ENCODE data around the gene TCF7L1. TPM values are rescaled to one million over a fixed set of nuclear protein-coding genes. Genes with fewer than 3 reads are reported as not detected.

TCF7L1 gene
- total RNA-seq, 1 experiment from 2014 or later, result 2.8 TPM

- Histone ChIP-seq H3K4me3 (no peak overlapping the region), H3K79me2 (ENCODE audit: low read depth) (no peaks in the 10 kb centered on the region), H3K9me3 (ENCODE audit: insufficient read depth, low read depth) (no peaks in the 10 kb centered on the region), H3F3A (ENCODE audit: insufficient read depth, low read depth) (no peaks in the 10 kb centered on the region; the same call in 1 of the 2 replicates), H3K27ac (no peak overlapping the region), H3K27me3 (ENCODE audit: insufficient read depth, low read depth) (0 out of 2 replicates have a peak, but pooled peaks cover 4% of the 10 kb centered on the region), H3K4me1 (replicated peaks; ENCODE audit: insufficient read depth) (no peaks in the 10 kb centered on the region), H3K36me3 (ENCODE audit: low read depth) (no peaks in the 10 kb centered on the region), H3K4me2 (no peak overlapping the region), H4K20me1 (ENCODE audit: insufficient read depth) (no peaks in the 10 kb centered on the region), H2AFZ (no peak overlapping the region), H3K9me2 (ENCODE audit: insufficient read depth) (no peaks in the 10 kb centered on the region)
- TF ChIP-seq CTCF (conservative IDR thresholded peaks at IDR 0.05), result no peak
- TF ChIP-seq EZH2 (IDR thresholded peaks at IDR 0.05; ENCODE audit: low read depth), result no peak
- POLR2A ChIA-PET (ENCODE audit: unreplicated experiment), result no interaction called here
- intact Hi-C loops (cut with micrococcal nuclease; ENCODE audit: unreplicated experiment), result no loop called here
- CTCF ChIA-PET, result no interaction called here
- BruUV-seq (replicated peaks), result no TSS peak
- DNase-seq, result no peak
Observed at GRCh38 chr2:85240055-85240454, 106.9 kb downstream of the TCF7L1 start.

GRCh38 chr2:85242321-85242720, 109.1 kb downstream of the TCF7L1 start:
- BruUV-seq (replicated peaks), result no TSS peak
- ChIA-PET POLR2A (ENCODE audit: unreplicated experiment) (no interaction called here), CTCF (no interaction called here)
- no peaks in the 10 kb centered on the region for H3K27me3 ChIP-seq (ENCODE audit: insufficient read depth, low read depth)
- H3K4me2 ChIP-seq, result no peak overlapping the region
- H2AFZ ChIP-seq, result no peak overlapping the region
- no peak overlapping the region for H3K4me3 ChIP-seq
- H3K9me2 ChIP-seq (ENCODE audit: insufficient read depth), result no peaks in the 10 kb centered on the region
- no peaks in the 10 kb centered on the region; the same call in 1 of the 2 replicates for H3F3A ChIP-seq (ENCODE audit: insufficient read depth, low read depth)
- intact Hi-C loops (cut with micrococcal nuclease; ENCODE audit: unreplicated experiment), result no loop called here
- no peaks in the 10 kb centered on the region for H3K79me2 ChIP-seq (ENCODE audit: low read depth)
- no peaks in the 10 kb centered on the region for H3K9me3 ChIP-seq (ENCODE audit: insufficient read depth, low read depth)
- H3K36me3 ChIP-seq (ENCODE audit: low read depth), result no peaks in the 10 kb centered on the region
- H3K27ac ChIP-seq, result no peak overlapping the region
- no peak for DNase-seq
- TF ChIP-seq EZH2 (IDR thresholded peaks at IDR 0.05; ENCODE audit: low read depth), result no peak
- TF ChIP-seq CTCF (conservative IDR thresholded peaks at IDR 0.05), result no peak
- H3K4me1 ChIP-seq (replicated peaks; ENCODE audit: insufficient read depth), result no peaks in the 10 kb centered on the region
- no peaks in the 10 kb centered on the region for H4K20me1 ChIP-seq (ENCODE audit: insufficient read depth)

GRCh38 chr2:85243101-85244072, 110.2 kb downstream of the TCF7L1 start:
- ChIA-PET CTCF (interaction anchor here (1.0 to 1.1 kb wide), 2 partner anchors 32 to 176 kb away, joined by 3 read pairs; no protein-coding TSS in a partner anchor), POLR2A (ENCODE audit: unreplicated experiment) (no interaction called here)
- Histone ChIP-seq H3K36me3 (ENCODE audit: low read depth) (no peaks in the 10 kb centered on the region), H2AFZ (no peak overlapping the region), H3K9me3 (ENCODE audit: insufficient read depth, low read depth) (no peaks in the 10 kb centered on the region), H3K9me2 (ENCODE audit: insufficient read depth) (no peaks in the 10 kb centered on the region), H3K4me2 (no peak overlapping the region), H3K27me3 (ENCODE audit: insufficient read depth, low read depth) (no peaks in the 10 kb centered on the region), H3K4me1 (replicated peaks; ENCODE audit: insufficient read depth) (peaks cover 6% of the 10 kb centered on the region), H3K4me3 (no peak overlapping the region), H4K20me1 (ENCODE audit: insufficient read depth) (no peaks in the 10 kb centered on the region), H3K79me2 (ENCODE audit: low read depth) (no peaks in the 10 kb centered on the region), H3F3A (ENCODE audit: insufficient read depth, low read depth) (peaks cover 5% of the 10 kb centered on the region), H3K27ac (no peak overlapping the region)
- no TSS peak for BruUV-seq (replicated peaks)
- intact Hi-C loops (cut with micrococcal nuclease; ENCODE audit: unreplicated experiment), result no loop called here
- DNase-seq, result no peak
- TF ChIP-seq CTCF (conservative IDR thresholded peaks at IDR 0.05) (no peak; the same call in 1 of the 2 replicates), EZH2 (IDR thresholded peaks at IDR 0.05; ENCODE audit: low read depth) (no peak)
